SU-DHL-6 (cell line): Measurements from ENCODE around the gene PPEF2.

ENCODE experiments used
- H2AFZ ChIP-seq: fragments of 200-600 bp; sonication (generic); 2 replicates; pipeline ENCODE4 v1.6.1; 2014; ENCODE audit warnings: low read depth, mild to moderate bottlenecking, moderate library complexity, mixed read lengths, antibody characterized with exemption, low read length; ENCODE audit not compliant: severe bottlenecking
- H3F3A ChIP-seq: fragments of 200-600 bp; shearing (Covaris generic); 2 replicates; pipeline ENCODE4 v1.6.0; 2016; ENCODE audit warnings: antibody characterized with exemption, mild to moderate bottlenecking; ENCODE audit not compliant: insufficient read depth
- H3K27ac ChIP-seq: fragments of 200-600 bp; sonication (generic); 2 replicates; pipeline ENCODE4 v1.5.1; 2016; ENCODE audit warnings: low read depth, mild to moderate bottlenecking, low read length, moderate library complexity, mixed read lengths
- H3K27me3 ChIP-seq: fragments of 200-600 bp; sonication (generic), shearing (Covaris generic); 2 replicates; pipeline ENCODE4 v1.6.0; 2014; ENCODE audit warnings: mild to moderate bottlenecking, low read length
- H3K36me3 ChIP-seq: fragments of 200-600 bp; sonication (generic); 2 replicates; pipeline ENCODE4 v1.6.1; 2014; ENCODE audit warnings: mild to moderate bottlenecking, low read length, mixed read lengths
- H3K4me2 ChIP-seq: fragments of 300-600, 200-600 bp; shearing (Covaris generic), sonication (generic); 2 replicates; pipeline ENCODE4 v1.6.0; 2014; ENCODE audit warnings: low read length, low read depth, mild to moderate bottlenecking; ENCODE audit not compliant: poor library complexity, severe bottlenecking
- H3K4me3 ChIP-seq: fragments of 200-600 bp; sonication (generic); 2 replicates; pipeline ENCODE4 v1.5.1; 2014; ENCODE audit warnings: antibody characterized with exemption, low read length, mild to moderate bottlenecking, mixed read lengths; ENCODE audit not compliant: insufficient read depth, poor library complexity, severe bottlenecking
- H3K79me2 ChIP-seq: fragments of 200-600 bp; sonication (generic); 2 replicates; pipeline ENCODE4 v1.6.1; 2014; ENCODE audit warnings: mild to moderate bottlenecking, low read length, moderate library complexity; ENCODE audit not compliant: insufficient read depth
- H3K9ac ChIP-seq: fragments of 200-600 bp; sonication (generic); 2 replicates; pipeline ENCODE4 v1.7.0; 2014; ENCODE audit warnings: mild to moderate bottlenecking, low read length
- H3K9me2 ChIP-seq: fragments of 200-600 bp; sonication (generic); replicated peaks from 2 replicates; pipeline ENCODE4 v1.6.1; 2014; ENCODE audit warnings: low read length; ENCODE audit not compliant: insufficient read depth
- H3K9me3 ChIP-seq: fragments of 200-600 bp; sonication (generic); 2 replicates; pipeline ENCODE4 v1.6.1; 2014; ENCODE audit warnings: low read length, mixed read lengths; ENCODE audit not compliant: insufficient read depth
- H4K20me1 ChIP-seq: fragments of 200-600 bp; sonication (generic); 2 replicates; pipeline ENCODE4 v1.6.1; 2014; ENCODE audit warnings: low read depth, mild to moderate bottlenecking, antibody characterized with exemption, low read length, moderate library complexity, mixed read lengths
- CTCF ChIP-seq: fragments of 200-600 bp; sonication (generic); IDR thresholded peaks from one replicate; pipeline ENCODE4 v1.5.1; 2017; ENCODE audit warnings: antibody characterized with exemption, mild to moderate bottlenecking, low read length, moderate library complexity; ENCODE audit not compliant: insufficient read depth, poor library complexity, severe bottlenecking
- EZH2phosphoT487 ChIP-seq: fragments of 200-600 bp; sonication (generic), shearing (Covaris generic); conservative IDR thresholded peaks from 2 replicates; pipeline ENCODE4 v1.6.1; 2018; ENCODE audit warnings: mild to moderate bottlenecking, antibody characterized with exemption, low read length, moderate library complexity, mixed read lengths

The PPEF2 gene

GRCh38 chr4:75921910-75922309 lies 19.7 kb upstream of the PPEF2 start:
- H3F3A ChIP-seq = no peaks in the 10 kb centered on the region
- H3K4me3 ChIP-seq = no peak overlapping the region
- H3K9ac ChIP-seq = no peak overlapping the region
- H4K20me1 ChIP-seq = no peaks in the 10 kb centered on the region
- no peaks in the 10 kb centered on the region for H3K27me3 ChIP-seq
- H3K9me2 ChIP-seq = no peaks in the 10 kb centered on the region
- no peak overlapping the region for H3K4me2 ChIP-seq
- no peaks in the 10 kb centered on the region for H3K36me3 ChIP-seq
- H3K27ac ChIP-seq = no peak overlapping the region
- no peaks in the 10 kb centered on the region for H3K79me2 ChIP-seq
- H2AFZ ChIP-seq = no peak overlapping the region
- TF ChIP-seq EZH2phosphoT487 (no peak), CTCF (no peak)
- H3K9me3 ChIP-seq = no peaks in the 10 kb centered on the region

GRCh38 chr4:75920327-75920726 lies 18.1 kb upstream of the PPEF2 start:
- Histone ChIP-seq H3K27me3 (no peaks in the 10 kb centered on the region), H4K20me1 (no peaks in the 10 kb centered on the region), H3K9me3 (no peaks in the 10 kb centered on the region), H3K36me3 (no peaks in the 10 kb centered on the region), H3F3A (no peaks in the 10 kb centered on the region), H3K27ac (no peak overlapping the region), H3K4me3 (no peak overlapping the region), H3K79me2 (no peaks in the 10 kb centered on the region), H3K9me2 (no peaks in the 10 kb centered on the region), H2AFZ (no peak overlapping the region), H3K4me2 (no peak overlapping the region), H3K9ac (no peak overlapping the region)
- TF ChIP-seq EZH2phosphoT487 (no peak), CTCF (no peak)

DNA sequence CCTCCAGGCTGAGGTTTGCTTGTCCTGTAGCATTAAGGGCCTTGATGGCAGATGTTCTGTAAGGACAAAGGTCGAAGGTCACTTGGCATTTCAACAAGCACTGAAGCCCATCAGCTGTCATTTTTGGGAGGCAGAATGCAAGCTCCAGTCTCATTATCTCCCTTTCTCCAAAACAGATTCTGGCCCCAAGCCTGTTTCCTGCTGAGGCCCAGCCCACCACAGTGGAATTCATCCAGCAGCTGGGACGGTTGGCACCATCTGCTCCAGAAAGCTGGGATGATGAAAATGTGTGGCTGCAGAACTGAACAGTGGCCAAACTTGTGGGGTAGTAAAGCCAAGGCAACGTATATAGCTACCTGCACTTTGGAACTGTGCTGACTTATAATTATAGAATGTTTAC lies 17.7 kb upstream of the PPEF2 start:
- no peaks in the 10 kb centered on the region for H3F3A ChIP-seq

More for the DNA sequence above, 17.7 kb upstream of the PPEF2 start:
- Histone ChIP-seq H3K9me3 (no peaks in the 10 kb centered on the region), H3K27ac (no peak overlapping the region), H3K4me3 (no peak overlapping the region), H3K79me2 (no peaks in the 10 kb centered on the region), H3K9me2 (no peaks in the 10 kb centered on the region), H3K27me3 (no peaks in the 10 kb centered on the region), H3K9ac (no peak overlapping the region), H4K20me1 (no peaks in the 10 kb centered on the region), H2AFZ (no peak overlapping the region), H3K36me3 (no peaks in the 10 kb centered on the region), H3K4me2 (no peak overlapping the region)
- TF ChIP-seq EZH2phosphoT487 = no peak
- TF ChIP-seq CTCF = no peak
